Stimulated activated CD4-positive, alpha-beta T cell treated with anti-CD3 and anti-CD28 coated beads, TNF-alpha, amount 100 ng/mL, for 1 hour (primary cell): Measurements from ENCODE around the gene RIPK3.
"Not testable (repeated sequence)": the region's sequence is repeated elsewhere in the genome, so short reads cannot be mapped to it uniquely, and the experiment has no call there.

Experiments used
- DNase-seq, 3 donors: peaks; one replicate each; pipeline ENCODE4 v3.0.0-alpha.2; 2020; ENCODE audit warnings: low read depth in 3 of 3, low spot score in 1 of 3

RIPK3 gene

DNA sequence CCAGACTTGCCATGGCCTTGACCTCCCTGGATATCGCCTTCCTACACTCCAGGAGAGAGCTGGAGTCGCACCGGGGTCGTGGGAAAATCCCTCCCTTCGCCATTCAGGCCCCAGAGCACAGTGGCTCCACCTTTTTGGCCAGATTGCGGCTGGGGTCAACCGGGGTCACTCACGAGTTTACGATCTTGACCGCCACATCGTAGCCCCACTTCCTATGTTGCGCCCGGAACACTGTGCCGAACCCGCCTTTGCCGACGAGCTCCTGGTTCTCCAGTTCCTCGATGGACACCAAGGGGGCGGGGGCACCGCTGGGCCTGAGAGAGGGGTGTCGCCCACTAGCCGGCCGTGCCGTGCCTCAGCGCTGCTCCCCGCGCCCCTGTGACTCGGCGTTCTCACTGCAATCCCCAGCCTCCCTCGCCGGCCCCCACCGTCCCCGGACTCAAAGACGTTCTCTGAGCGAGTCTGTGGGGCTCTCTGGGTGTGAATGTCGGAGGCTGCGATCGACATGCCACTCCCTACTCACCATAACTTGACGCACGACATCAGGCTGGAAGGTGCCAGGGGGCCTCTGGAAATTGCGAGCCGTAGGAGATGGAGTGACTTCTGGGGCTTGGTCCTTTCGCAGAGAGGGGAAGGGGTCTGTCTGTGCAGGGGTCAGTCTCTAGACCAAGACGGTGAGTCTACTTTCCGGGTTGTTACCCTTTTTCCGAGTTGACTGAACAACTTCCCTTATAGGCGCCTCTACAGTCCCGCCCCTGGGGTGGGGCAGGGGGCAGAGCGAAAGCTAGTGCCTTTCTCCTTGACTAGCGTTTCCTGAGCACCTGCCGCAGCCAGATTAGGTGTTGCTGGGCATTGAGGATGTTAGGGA is at the start of gene RIPK3:
Gene RIPK3, minus strand, starts transcription at position 708 of the 868 bp plus-strand sequence. Its CDS starts 165 bp downstream, at position 543.
- peak in 2 of 3 donors; percentile 29 to 51 for DNase-seq

DNA sequence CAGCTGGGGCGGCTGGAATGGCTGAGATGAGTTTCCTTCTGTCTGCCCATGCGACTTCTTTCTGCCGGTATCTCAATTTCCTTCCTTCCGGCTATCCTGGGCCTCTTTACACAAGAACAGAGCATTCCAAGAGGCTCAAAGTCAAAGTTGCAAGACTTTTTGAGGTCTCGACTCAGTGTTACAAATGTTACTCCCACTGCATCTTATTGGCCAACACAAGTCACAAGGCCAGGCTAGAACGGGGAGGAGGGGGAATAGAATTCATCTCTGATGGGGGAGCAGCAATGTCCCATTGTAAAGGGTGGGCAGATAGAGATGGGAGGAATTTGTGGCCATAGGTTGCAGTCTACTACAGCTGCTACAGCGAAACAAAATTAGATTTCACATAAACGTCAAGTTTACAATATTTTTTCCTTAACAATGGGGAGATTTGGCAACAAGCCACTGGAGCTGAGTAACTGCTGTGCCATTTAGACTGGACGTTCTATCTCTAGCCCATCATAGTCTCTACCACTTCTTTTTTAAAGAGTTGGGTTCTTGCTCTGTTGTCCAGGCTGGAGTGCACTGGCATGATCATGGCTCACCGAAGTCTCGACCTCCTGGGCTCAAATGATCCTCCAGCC is 49.5 kb upstream of the RIPK3 start:
- no peak for DNase-seq

DNA sequence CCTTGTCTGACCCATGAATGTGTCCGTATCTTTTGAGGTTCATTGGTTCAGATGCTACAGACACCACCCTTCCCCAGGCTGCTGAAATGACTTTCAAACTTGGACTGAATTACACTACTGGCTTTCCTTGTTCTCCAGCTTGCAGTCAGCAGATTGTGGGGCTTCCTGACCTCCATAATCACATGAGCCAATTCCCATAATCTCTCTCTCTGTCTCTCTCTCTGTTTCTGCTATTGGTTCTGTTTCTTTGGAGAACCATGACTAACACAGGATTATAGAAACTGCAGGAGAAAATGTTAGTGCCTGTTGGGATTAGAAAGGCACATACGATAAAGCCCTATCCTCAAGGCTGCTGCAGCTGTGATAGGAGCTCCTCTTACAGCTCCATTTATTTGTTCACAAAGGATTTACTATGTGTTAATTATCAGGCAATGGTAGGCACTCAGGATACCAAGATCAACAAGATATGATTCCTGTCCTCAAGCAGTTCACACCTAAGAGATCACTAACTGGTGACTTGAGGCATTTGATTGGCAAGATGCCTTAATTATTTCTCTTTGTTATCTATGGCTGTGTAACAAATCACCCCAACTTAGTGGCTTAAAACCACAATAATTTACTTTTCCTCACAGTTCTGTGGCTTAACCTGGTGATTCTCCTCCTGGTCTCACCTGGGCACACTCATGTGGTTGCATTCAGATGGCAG is 48.8 kb upstream of the RIPK3 start:
- DNase-seq: no peak

DNA sequence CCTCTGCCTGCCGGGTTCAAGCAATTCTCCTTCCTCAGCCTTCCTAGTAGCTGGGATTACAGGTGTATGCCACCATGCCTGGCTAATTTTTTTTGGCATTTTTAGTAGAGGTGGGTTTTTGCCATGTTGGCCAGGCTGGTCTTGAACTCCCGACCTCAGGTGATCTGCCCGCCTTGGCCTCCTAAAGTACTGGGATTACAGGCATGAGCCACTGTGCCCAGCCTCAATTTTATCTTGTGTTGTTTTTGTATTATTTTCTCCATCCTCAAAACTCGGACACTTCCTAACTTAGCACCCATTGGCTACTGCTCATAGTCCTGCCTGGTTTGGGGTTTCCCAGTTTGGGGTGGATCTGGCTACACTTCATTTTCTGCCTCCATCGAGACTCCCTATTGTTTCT is 47.8 kb upstream of the RIPK3 start:
- DNase-seq: not testable (repeated sequence)

DNA sequence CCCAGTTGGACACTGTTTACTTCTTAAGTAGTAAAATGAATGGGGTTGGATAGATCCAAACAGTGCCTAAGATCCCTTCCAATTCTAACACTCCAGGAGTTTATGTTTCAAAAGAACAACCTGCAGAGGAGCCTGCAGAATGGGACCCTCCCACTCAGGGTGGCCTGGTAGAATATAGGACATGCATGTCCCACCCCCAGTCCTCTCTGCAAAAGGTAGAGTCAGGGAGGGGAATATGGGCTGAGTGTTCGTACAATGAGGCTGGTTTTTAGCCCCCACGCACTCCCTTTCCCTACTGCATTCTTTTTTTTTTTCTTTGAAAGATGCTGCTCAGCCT is 47.2 kb upstream of the RIPK3 start:
- DNase-seq: no peak

DNA sequence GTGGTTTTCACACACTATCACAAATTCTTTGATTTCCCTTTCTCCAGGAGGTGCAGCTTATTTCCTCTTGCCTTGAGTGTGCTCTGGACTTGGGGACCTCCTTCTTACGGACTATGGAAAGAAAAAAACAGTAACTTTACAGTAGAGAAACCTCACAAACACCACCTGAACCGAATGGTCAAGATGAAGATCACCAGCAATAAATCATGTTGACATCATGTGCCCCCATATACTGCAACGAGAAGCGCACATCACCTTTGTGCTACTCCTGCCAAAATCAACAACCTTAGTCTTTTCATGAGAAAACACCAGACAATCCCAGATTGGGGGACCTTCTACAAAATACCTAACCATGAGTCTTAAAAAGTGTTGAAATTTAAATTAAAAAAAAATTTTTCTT is 45.7 kb upstream of the RIPK3 start:
- no peak for DNase-seq

DNA sequence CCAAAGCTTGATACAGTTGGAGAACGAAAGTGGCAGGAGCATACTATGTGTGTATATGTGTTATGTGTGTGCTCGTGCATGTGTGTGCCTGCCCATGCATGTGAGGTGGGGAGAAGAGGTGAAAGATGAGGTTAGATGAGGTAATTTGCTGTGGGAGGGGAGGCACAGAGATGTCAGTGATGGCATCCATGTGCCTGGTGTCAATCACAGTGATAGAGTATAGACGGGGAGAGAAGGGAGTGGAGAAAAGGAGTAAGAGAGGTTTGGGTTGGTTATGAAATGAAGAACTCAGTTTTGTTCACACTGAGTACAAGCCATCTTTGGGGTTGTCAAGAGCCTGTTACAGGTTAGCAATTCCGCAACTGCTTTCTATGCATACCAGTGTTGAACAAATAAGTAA is 44.4 kb upstream of the RIPK3 start:
- no peak for DNase-seq

DNA sequence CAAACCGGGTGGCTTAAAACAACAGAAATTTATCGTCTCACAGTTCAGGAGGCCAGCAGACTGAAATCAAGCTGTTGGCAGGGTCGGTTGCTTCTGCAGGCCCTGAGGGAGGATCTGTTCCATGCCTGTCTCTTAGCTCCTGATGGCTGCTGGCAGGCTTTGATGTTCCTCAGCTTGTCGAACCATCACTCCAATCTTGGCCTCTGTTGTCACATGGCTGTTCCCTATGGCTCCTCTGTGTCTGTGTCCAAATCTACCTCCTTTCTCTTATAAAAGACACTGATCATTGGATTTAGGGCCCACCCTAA is 42.2 kb upstream of the RIPK3 start:
- DNase-seq: no peak

DNA sequence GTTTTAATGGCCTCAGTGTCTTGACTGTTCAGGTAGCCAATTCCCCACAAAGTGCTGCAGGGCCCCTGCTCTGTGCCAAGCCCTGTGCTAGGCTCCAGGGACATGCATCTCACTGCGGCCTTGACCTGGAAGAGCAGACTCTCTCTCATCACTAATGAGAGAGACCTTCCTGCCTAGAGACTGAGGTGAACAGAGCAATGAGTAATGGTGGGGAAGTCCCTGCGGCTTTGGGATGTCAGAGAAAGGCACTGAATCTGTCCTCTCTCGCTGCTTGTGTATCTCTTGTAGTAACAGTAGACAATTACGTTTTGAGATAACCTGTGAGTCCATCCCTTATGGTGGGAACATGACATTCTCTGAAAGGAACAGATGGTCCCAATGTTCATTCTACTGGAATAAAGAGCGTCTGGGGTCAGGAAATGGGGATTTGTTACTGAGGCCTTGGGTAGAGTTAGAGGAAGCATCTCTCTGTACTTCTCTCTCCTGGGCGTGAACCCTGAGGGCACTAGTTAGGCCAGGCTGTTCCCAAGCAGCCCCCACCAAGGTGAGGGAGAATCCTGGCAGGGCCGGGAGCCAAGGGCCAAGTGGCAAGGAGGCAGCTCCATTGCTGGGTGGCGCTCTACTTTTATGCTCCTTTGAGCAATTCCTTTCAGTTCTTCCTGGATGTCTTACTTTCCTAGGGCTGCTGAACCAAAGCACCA is 41.7 kb upstream of the RIPK3 start:
- no peak for DNase-seq

DNA sequence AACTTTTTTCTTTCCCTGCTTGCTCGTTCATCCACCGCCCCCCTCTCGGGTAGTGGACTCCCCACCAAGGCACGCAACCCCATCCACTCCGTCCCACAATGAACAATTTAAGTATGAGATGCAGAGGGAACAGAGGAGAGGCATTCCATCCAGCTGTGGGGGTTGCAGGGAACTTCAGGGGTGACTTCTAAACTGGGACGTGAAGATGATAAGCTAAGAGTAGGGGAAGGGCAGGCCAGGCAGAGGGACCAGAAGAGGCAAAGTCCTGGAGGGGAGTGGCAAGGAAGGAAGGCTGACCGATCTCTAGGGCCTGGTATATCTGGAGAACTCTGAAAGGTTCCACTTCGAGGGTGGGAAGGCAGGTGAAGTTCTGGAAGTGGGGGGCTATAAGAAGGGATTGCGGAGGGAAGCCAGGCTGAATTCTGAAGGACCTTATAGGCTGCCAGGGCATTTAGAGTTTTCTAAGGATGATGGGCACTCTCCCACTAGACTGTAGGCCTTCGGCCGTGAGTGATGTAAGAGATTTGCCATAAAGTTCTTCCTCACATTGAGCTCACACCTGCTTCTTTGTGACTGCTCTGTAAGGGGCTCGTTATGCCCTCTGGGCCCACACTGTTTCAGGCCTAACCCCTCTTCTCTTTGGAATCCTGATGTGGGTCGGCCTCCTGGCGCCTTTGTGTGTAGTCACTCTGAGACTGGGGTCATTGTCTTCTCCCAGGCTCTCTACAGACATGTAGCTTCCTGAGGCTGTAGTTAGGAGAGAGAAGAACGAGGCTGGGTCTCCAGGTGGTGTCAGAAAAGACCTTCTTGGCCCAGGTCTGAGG is 40.3 kb upstream of the RIPK3 start:
- no peak for DNase-seq

DNA sequence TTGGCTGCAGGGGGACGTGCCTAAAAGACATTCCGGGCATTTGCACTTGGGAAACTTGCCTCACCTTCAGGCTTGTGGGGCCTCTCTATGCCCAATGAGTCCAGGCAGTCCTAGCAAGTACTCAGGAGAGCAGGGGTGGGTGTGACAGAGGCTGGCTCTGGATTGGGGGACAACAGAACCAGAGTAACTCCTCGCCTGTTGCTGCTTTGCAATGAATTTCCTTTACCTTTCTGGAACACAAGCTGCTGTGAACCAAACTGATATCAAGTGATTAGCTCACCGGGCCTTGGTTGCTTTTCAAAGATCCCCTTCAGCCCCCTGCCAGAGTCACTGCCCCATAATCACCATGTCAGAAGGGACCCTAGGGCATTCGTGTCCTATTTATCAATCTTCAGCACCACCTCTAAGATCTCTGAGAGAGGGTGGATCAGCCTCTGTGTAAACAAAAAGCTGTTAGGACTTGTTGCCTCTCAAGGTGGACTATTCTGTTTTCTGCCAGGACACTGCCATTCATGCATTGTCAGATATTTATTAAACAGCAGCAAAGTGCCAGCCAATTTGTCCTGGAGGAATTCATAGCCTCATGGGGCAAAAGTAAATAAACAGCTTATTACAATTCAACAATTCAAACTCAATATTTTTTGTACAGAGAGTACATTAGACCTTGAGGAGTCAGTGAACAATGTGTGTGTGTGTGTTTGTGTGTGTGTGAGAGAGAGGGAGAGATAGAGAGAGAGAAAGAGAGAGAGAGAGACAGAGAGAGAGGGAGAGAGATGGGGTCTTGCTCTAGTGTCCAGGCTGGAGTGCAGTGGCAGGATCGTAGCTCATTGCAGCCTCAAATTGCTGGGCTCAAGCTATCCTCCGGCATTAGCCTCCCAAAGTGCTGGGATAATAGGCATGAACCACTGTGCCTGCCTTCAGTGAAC is 39.5 kb upstream of the RIPK3 start:
- DNase-seq: no peak

DNA sequence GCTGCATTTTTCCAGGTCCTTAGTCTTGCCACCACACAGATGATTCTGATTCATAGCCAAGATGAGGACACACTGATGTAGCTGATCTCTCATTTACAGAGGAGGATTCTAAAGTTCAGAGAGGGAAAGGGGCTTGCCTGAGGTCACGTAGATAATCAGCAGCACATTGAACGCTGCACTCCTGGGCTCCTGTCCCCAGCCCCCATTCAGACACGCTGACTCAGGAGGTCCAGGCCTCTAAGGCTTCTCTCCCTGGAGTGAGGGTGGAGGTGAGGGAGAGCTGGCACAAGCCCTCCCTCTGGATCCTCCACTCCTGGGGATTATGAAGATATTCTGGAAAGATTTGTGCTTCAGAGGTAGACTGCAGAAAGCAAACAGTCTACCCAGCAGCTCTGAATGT is 38.5 kb upstream of the RIPK3 start:
- DNase-seq: no peak

DNA sequence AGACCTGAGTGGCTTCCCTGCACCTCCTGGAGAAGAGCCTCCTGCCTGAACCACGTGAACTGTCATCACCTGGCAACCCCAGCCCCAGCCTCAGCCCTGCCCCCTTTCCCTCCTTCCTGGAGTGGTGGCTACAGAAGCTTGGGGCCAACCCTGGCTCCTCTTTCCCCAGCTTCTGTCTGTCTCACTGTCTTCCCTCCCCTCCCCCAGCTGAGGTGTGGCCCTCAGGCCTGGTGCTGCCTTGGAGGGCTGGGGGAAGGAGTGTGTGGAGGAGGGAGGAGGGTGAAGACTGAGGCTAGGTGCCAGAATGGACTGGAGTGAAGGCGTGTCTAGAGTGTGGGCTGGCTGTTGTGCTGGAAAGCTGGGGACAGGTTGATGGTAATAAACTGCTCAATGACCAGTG is 37.9 kb upstream of the RIPK3 start:
- DNase-seq: no peak

DNA sequence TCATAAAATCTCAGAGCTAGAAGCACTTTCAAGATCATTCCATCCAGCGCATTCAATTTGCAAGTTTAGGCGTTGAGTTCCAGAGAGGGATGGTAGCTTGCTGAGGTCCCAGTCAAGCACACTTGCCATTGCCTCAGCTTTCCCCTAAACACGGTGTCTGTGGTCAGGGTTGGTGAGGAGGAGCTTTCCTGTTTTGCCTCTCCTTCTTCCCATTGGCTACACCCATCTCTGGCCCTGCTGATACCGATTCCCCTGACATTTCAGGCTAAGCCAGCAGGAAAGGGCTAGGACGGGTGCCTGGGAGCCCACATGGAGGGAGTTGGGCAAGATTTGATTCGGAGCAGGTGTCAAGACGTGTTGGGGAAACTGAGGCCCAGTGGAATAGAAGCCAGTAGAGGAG is 37.3 kb upstream of the RIPK3 start:
- DNase-seq: no peak

DNA sequence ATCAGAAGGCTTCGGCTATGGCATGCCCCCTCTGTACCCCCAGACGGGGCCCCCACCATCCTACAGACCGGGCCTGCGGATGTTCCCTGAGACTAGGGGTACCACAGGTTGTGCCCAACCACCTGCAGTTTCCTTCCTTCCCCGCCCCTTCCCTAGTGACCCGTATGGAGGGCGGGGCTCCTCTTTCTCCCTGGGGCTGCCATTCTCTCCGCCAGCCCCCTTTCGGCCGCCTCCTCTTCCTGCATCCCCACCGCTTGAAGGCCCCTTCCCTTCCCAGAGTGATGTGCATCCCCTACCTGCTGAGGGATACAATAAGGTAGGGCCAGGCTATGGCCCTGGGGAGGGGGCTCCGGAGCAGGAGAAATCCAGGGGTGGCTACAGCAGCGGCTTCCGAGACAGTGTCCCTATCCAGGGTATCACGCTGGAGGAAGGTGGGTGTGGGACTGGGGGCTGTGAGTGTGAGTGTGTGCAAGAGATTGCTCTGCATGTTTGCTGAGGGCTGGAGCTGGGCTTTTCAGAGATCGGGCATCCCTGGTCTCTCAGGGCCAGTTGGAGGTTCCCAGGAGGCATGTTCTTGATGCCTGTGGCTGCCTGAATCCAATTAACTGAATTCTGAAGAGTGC is 36.8 kb upstream of the RIPK3 start:
- DNase-seq: no peak

DNA sequence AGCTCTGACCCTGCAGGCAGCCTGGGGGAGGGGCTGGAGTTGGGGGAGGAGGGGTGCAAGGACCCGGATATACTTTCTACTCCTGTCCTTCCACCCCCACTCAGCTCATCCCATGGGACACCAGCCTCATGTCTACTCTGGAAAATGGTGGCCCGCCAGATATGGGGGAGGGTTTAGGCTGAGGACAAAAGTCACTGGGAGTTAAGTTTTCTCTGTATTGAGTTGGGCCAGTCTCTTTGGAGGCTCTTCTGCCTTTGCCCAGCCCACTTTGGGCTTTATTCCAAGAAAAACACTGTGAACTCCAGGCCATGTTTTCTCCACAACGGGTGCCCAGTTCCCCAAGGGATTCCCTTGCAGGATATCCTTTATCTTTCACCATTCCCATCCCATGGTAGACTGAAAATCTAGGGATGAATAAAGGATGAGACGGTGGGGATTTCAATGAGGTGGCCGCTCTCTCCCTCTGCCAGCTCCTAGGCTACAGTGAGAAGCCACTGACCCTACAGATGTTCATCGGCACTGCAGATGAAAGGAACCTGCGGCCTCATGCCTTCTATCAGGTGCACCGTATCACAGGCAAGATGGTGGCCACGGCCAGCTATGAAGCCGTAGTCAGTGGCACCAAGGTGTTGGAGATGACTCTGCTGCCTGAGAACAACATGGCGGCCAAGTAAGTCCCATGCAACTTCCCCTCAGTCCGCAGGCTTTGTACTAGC is 33.1 kb upstream of the RIPK3 start:
- no peak for DNase-seq

DNA sequence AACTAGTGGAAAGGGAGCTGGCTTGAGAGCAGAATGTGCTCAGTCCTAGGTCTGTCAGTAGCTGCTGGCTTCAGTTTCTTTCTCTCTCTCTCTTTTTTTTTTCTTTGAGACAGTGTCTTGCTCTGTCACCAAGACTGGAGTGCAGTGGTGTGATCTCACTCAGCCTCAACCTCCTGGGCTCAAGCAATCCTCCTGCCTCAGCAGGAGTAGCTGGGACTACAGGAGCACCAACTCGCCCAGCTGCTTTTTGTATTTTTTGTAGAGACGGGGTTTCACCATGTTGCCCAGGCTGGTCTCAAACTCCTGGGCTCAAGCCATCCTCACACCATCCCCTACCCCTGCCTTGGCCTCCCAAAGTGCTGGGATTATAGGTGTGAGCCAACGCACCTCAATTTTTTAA is 31.8 kb upstream of the RIPK3 start:
- not testable (repeated sequence) for DNase-seq

DNA sequence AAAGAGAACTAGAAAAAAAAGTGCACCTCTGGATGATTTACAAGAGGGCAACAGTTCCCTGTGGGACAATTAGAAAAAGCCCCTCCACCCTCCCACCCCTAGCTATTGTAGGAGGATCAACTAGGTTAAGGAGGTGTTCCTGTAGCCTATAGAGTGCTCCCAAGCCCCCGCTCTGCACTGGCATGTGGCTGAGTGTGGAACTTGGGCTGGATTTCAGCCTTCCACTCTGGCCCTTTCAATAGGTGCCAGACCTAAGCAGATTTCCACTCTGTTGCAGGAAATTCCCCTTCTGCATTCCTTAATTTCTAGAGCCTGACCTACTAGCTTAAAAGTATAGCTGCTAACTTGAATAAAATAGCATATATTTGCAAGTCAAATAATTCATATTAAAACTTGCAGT is 31.0 kb upstream of the RIPK3 start:
- no peak for DNase-seq
